Right lobe of liver (tissue), 4 donors: ENCODE measurements around the gene KCNQ1OT1.

Experiments used
- POLR2A ChIP-seq: fragments of 450-650 bp; IDR thresholded peaks from one replicate; pipeline ENCODE4 v1.6.1; 2017; ENCODE audit warnings: antibody characterized with exemption, mild to moderate bottlenecking
- TF ChIP-seq, protein P1 (sequence below), 4 donors: fragments of 200-600 bp in 3 of 4; fragments of 450-650 bp in 1 of 4; IDR thresholded peaks; one replicate each; pipeline versions ENCODE4 v1.5.1 to v1.8.0; 2016 to 2022; ENCODE audit warnings: antibody characterized with exemption in 4 of 4, mild to moderate bottlenecking in 2 of 4
- donor health status: DM: no; HTN: no; CAD: no.
- donor health status: DM: no; HTN: no; CAD: no.
- donor health status: DM: no; HTN: yes; CAD: no.

DNA sequence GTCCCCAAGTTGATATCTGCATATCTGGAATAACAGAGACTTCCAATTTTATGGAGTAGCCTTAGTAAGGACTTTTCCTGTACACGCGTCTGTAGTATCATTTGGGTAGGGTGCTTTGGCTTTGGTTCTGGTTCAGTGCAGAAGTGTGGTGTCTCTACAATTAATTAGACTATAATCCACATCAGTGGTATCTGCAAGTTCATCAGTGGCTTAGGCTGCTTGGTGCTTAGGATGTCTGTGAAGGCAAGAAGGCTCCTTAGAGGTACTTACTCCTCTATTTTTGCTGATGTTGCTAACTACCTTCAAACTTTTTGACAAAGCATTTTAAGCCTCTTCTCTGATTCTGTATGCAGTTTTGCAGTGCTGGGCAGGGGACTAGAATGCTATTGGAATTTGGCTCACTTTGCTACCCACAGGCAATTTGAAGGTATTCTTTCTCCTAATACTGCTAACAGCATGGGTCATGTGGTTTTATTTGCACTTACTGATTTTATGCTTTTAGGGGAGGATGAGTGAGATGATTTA, 49.4 kb downstream of the KCNQ1OT1 start:
- TF ChIP-seq, protein P1, sequence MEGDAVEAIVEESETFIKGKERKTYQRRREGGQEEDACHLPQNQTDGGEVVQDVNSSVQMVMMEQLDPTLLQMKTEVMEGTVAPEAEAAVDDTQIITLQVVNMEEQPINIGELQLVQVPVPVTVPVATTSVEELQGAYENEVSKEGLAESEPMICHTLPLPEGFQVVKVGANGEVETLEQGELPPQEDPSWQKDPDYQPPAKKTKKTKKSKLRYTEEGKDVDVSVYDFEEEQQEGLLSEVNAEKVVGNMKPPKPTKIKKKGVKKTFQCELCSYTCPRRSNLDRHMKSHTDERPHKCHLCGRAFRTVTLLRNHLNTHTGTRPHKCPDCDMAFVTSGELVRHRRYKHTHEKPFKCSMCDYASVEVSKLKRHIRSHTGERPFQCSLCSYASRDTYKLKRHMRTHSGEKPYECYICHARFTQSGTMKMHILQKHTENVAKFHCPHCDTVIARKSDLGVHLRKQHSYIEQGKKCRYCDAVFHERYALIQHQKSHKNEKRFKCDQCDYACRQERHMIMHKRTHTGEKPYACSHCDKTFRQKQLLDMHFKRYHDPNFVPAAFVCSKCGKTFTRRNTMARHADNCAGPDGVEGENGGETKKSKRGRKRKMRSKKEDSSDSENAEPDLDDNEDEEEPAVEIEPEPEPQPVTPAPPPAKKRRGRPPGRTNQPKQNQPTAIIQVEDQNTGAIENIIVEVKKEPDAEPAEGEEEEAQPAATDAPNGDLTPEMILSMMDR (IDR thresholded peaks at IDR 0.05) = no peak
- no peak for TF ChIP-seq POLR2A
